HCT116 (cell line): Measurements from ENCODE around the gene CPNE2. TPM values are rescaled to one million over a fixed set of nuclear protein-coding genes. Genes with fewer than 3 reads are reported as not detected.

ENCODE experiments used
- ATAC-seq: fragments of 200-7000 bp; cut with Tn5 transposase; 2 replicates; pipeline ENCODE4 v1.9.1; 2020; ENCODE audit warnings: mild to moderate bottlenecking, moderate library complexity
- BruUV-seq: library from RNA; stranded (reverse); fragments of 400-500 nt; replicated peaks from 2 replicates; lab custom pipeline; 2021; lab: Mats Ljungman, UMichigan
- CTCF ChIA-PET: fragments of 300-600 bp; sonication (Branson Sonifier 250); formaldehyde crosslinking; loops from one replicate; lab custom pipeline; 2021; ENCODE audit warnings: antibody characterized with exemption; lab: Charles Lee
- POLR2A ChIA-PET: fragments of 300-600, 350-600 bp; sonication (Branson Sonifier 250); formaldehyde crosslinking; loops from one replicate; lab custom pipeline; 2021; ENCODE audit warnings: antibody characterized with exemption; lab: Charles Lee
- RAD21 ChIA-PET, 2 experiments: fragments of 300-600 bp; sonication (Branson Sonifier 250); formaldehyde crosslinking; loops; one replicate each; lab custom pipeline; 2023; ENCODE audit warnings: low total read pairs in 2 of 2; ENCODE audit not compliant: uncharacterized antibody in 2 of 2, unreplicated experiment in 2 of 2, low non-redundant PET in 1 of 2; lab: Charles Lee
- DNase-seq: peaks from one replicate; pipeline ENCODE4 v3.0.0-alpha.2; 2010; ENCODE audit warnings: low read depth, low spot score
- H2AFZ ChIP-seq: fragments of 200-600 bp; shearing (Covaris generic), sonication (generic); 2 replicates; pipeline ENCODE4 v1.6.1; 2017; ENCODE audit warnings: low read depth, mixed run types, mixed read lengths, antibody characterized with exemption, low read length; ENCODE audit not compliant: poor library complexity, severe bottlenecking
- H3K27ac ChIP-seq: 2 replicates; pipeline ENCODE4 v1.5.1; 2012; ENCODE audit warnings: low read depth, low read length
- H3K27me3 ChIP-seq: fragments of 200-600 bp; sonication (generic); 2 replicates; pipeline ENCODE4 v1.6.1; 2016; ENCODE audit warnings: mixed run types, low read length, mixed read lengths; ENCODE audit not compliant: insufficient read depth
- H3K36me3 ChIP-seq, 2 experiments: fragments of 200-500 bp in 1 of 2; fragments of 200-600 bp in 1 of 2; sonication (Bioruptor generic) in 1 of 2; sonication (generic) in 1 of 2; 2 replicates each; pipeline versions ENCODE4 v1.5.1 to v1.6.1; 2014 to 2016; ENCODE audit warnings: low read length in 2 of 2, inconsistent platforms in 1 of 2, mixed read lengths in 1 of 2, mixed run types in 1 of 2; ENCODE audit not compliant: insufficient read depth in 2 of 2, control insufficient read depth in 1 of 2
- H3K4me1 ChIP-seq, 2 experiments: fragments of 200-600 bp in 1 of 2; sonication (generic) in 1 of 2; 2 replicates each; pipeline versions ENCODE4 v1.5.1 to v1.6.1; 2012 to 2017; ENCODE audit warnings: low read length in 2 of 2, inconsistent platforms in 1 of 2, mild to moderate bottlenecking in 1 of 2, mixed read lengths in 1 of 2, mixed run types in 1 of 2, moderate library complexity in 1 of 2; ENCODE audit not compliant: insufficient read depth in 2 of 2, control insufficient read depth in 1 of 2
- H3K4me2 ChIP-seq: fragments of 200-600 bp; sonication (generic); 2 replicates; pipeline ENCODE4 v1.6.1; 2017; ENCODE audit warnings: mixed run types, low read length, mixed read lengths
- H3K4me3 ChIP-seq, 2 experiments: fragments of 200-600 bp in 1 of 2; sonication (generic) in 1 of 2; replicated peaks in 1 of 2; 2 replicates each; pipeline ENCODE4 v1.5.1; 2011 to 2016; ENCODE audit warnings: low read length in 2 of 2, control low read depth in 1 of 2, low read depth in 1 of 2, mild to moderate bottlenecking in 1 of 2, mixed read lengths in 1 of 2, mixed run types in 1 of 2
- H3K79me2 ChIP-seq: fragments of 200-600 bp; sonication (generic); 2 replicates; pipeline ENCODE4 v1.6.1; 2017; ENCODE audit warnings: mild to moderate bottlenecking, mixed run types, low read length, moderate library complexity, mixed read lengths; ENCODE audit not compliant: insufficient read depth
- H3K9ac ChIP-seq: fragments of 200-600 bp; sonication (generic); 2 replicates; pipeline ENCODE4 v1.6.1; 2016; ENCODE audit warnings: low read length, mixed read lengths
- H3K9me2 ChIP-seq: fragments of 200-600 bp; sonication (generic), shearing (Covaris generic); 2 replicates; pipeline ENCODE4 v1.6.1; 2017; ENCODE audit warnings: mixed run types, mild to moderate bottlenecking, moderate library complexity; ENCODE audit not compliant: insufficient read depth
- H3K9me3 ChIP-seq, 2 experiments: fragments of 200-500 bp in 1 of 2; fragments of 200-600 bp in 1 of 2; sonication (Bioruptor generic) in 1 of 2; sonication (generic) in 1 of 2; 2 replicates each; pipeline ENCODE4 v1.6.1; 2014 to 2017; ENCODE audit warnings: low read length in 2 of 2, mixed read lengths in 2 of 2, inconsistent platforms in 1 of 2, low read depth in 1 of 2, mild to moderate bottlenecking in 1 of 2, mixed run types in 1 of 2, moderate library complexity in 1 of 2; ENCODE audit not compliant: control insufficient read depth in 1 of 2, insufficient read depth in 1 of 2
- H4K20me1 ChIP-seq: fragments of 200-600 bp; sonication (generic), shearing (Covaris generic); 2 replicates; pipeline ENCODE4 v1.6.1; 2017; ENCODE audit warnings: mixed run types, mild to moderate bottlenecking, moderate library complexity; ENCODE audit not compliant: insufficient read depth
- EGR1 ChIP-seq: IDR thresholded peaks from 2 replicates; pipeline ENCODE4 v1.6.1; 2012; ENCODE audit warnings: low read depth
- ELF1 ChIP-seq: IDR thresholded peaks from 2 replicates; pipeline ENCODE4 v1.6.1; 2012; ENCODE audit warnings: low read depth, borderline replicate concordance
- EZH2phosphoT487 ChIP-seq: fragments of 200-600 bp; IDR thresholded peaks from 2 replicates; pipeline ENCODE4 v1.6.1; 2018; ENCODE audit warnings: antibody characterized with exemption, borderline replicate concordance
- JUND ChIP-seq: IDR thresholded peaks from 2 replicates; pipeline ENCODE4 v1.6.1; 2012
- POLR2AphosphoS5 ChIP-seq: IDR thresholded peaks from 2 replicates; pipeline ENCODE4 v1.6.1; 2011; ENCODE audit warnings: mild to moderate bottlenecking, low read depth, low read length, moderate library complexity
- SRF ChIP-seq: IDR thresholded peaks from 2 replicates; pipeline ENCODE4 v1.6.1; 2012; ENCODE audit warnings: low read depth
- YY1 ChIP-seq: IDR thresholded peaks from 2 replicates; pipeline ENCODE4 v1.6.1; 2011; ENCODE audit warnings: low read length, low read depth, moderate library complexity, mild to moderate bottlenecking; ENCODE audit not compliant: insufficient replicate concordance; ENCODE audit errors: extremely low read depth
- intact Hi-C: fragments of 100-400 bp; cut with micrococcal nuclease; formaldehyde crosslinking; loops from 2 replicates; pipeline ENCODE4 v1.10.0; 2022
- total RNA-seq: library from RNA; stranded (reverse); gene quantifications from one replicate; pipeline ENCODE4 v1.2.1, GENCODE V29; 2021; ENCODE audit not compliant: unreplicated experiment
- TF ChIP-seq, protein P1 (sequence below), 3 experiments: fragments of 200-600 bp in 1 of 3; sonication (generic) in 1 of 3; IDR thresholded peaks in 2 of 3; conservative IDR thresholded peaks in 1 of 3; 2 replicates each; pipeline ENCODE4 v1.5.1; 2012 to 2017; ENCODE audit warnings: low read depth in 2 of 3, low read length in 2 of 3, antibody characterized with exemption in 1 of 3, borderline replicate concordance in 1 of 3, control low read depth in 1 of 3, mild to moderate bottlenecking in 1 of 3, mixed read lengths in 1 of 3, mixed run types in 1 of 3, moderate library complexity in 1 of 3; ENCODE audit not compliant: insufficient read depth in 1 of 3

CPNE2 gene
- total RNA-seq, 1 experiment from 2014 or later, result 31.2 TPM

DNA sequence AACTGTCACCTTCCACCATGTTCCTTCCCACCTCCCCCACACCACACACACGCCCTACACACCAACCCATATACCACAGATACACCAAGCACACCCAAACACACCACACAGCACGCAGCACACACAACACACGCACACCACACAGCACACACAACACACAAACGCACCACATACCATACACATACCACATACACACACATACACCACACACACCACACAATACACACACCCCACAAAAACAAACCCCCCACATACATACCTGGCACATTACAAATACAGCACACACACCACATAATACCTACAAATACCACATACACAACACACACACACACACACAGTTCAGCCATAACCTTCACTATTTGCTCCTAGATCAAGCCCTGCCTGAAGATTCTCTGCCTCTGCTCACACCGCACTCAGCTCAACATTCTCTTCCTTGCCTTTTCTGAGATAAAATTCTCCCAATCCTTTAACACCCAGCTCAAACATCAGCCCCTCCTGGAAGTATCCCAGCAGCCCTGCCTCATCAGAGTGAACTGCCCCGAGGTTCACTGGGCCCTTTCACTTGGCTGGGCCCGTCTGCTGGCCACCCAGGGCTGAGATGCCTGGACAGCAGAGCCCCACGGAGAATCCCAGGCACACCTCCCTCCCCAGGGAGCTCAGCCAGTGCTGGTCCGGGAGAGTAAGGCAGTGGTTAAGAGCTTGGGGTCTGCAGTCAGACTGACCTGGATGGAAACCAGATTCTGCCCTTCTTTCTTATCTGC, 31.9 kb upstream of the CPNE2 start:
- CTCF ChIA-PET, result no interaction called here
- H3K9ac ChIP-seq, result no peak overlapping the region
- H2AFZ ChIP-seq, result no peak overlapping the region
- H3K27ac ChIP-seq, result no peak overlapping the region; the same call in 1 of the 2 replicates
- no TSS peak for BruUV-seq
- no peaks in the 10 kb centered on the region for H3K79me2 ChIP-seq
- H3K9me3 ChIP-seq, result no peaks in the 10 kb centered on the region
- H3K4me2 ChIP-seq, result no peak overlapping the region
- ATAC-seq (peak; percentile 34; the same call in 1 of the 2 replicates), DNase-seq (no peak)
- RAD21 ChIA-PET, result no interaction called here
- H3K9me2 ChIP-seq, result no peaks in the 10 kb centered on the region
- H3K27me3 ChIP-seq, result no peaks in the 10 kb centered on the region
- H3K4me3 ChIP-seq, result no peak overlapping the region
- peaks cover 7 to 11% of the 10 kb centered on the region in 2 experiments; a peak in 3 of 4 replicates for H3K4me1 ChIP-seq
- intact Hi-C loops, result no loop called here
- POLR2A ChIA-PET, result interaction anchor here (1.4 kb wide), 1 partner anchor 9 kb away, joined by 4 read pairs; no protein-coding TSS in a partner anchor
- no peaks in the 10 kb centered on the region for H4K20me1 ChIP-seq
- TF ChIP-seq POLR2AphosphoS5 (no peak), SRF (no peak), EZH2phosphoT487 (no peak), EGR1 (no peak), ELF1 (no peak), YY1 (no peak), JUND (no peak)
- TF ChIP-seq, protein P1, sequence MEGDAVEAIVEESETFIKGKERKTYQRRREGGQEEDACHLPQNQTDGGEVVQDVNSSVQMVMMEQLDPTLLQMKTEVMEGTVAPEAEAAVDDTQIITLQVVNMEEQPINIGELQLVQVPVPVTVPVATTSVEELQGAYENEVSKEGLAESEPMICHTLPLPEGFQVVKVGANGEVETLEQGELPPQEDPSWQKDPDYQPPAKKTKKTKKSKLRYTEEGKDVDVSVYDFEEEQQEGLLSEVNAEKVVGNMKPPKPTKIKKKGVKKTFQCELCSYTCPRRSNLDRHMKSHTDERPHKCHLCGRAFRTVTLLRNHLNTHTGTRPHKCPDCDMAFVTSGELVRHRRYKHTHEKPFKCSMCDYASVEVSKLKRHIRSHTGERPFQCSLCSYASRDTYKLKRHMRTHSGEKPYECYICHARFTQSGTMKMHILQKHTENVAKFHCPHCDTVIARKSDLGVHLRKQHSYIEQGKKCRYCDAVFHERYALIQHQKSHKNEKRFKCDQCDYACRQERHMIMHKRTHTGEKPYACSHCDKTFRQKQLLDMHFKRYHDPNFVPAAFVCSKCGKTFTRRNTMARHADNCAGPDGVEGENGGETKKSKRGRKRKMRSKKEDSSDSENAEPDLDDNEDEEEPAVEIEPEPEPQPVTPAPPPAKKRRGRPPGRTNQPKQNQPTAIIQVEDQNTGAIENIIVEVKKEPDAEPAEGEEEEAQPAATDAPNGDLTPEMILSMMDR (IDR thresholded peaks at IDR 0.05 in 2 of 3, conservative IDR thresholded peaks at IDR 0.05 in 1 of 3; ENCODE audit: borderline replicate concordance in 1 of 3, insufficient read depth in 1 of 3, low read depth in 2 of 3, low read length in 2 of 3), result no peak
- no peaks in the 10 kb centered on the region for H3K36me3 ChIP-seq
